COLO668 (cell line): ENCODE results near the gene PERCC1.
"Not testable (repeated sequence)": the region's sequence is repeated elsewhere in the genome, so short reads cannot be mapped to it uniquely, and the experiment has no call there.

Experiments used
- DNase-seq: peaks from one replicate; lab custom pipeline; 2025; ENCODE audit not compliant: unreplicated experiment; lab: John Stamatoyannopoulos, UW

Gene PERCC1

GRCh38 chr16:1433263-1433560, 2.3 kb downstream of the PERCC1 start:
- DNase-seq = no peak

GRCh38 chr16:1433756-1434155, 2.9 kb downstream of the PERCC1 start:
- no peak for DNase-seq

- DNase-seq = peak; percentile 23
Measured at GRCh38 chr16:1434644-1435592, 4.0 kb downstream of the PERCC1 start.

GRCh38 chr16:1435921-1436697, 5.2 kb downstream of the PERCC1 start:
- peak; percentile 41 for DNase-seq

- no peak for DNase-seq
Measured at GRCh38 chr16:1436731-1437355, 6.0 kb downstream of the PERCC1 start.

GRCh38 chr16:1437606-1438005, 6.7 kb downstream of the PERCC1 start:
- peak; percentile 58 for DNase-seq

GRCh38 chr16:1438229-1439057, 7.6 kb downstream of the PERCC1 start:
- DNase-seq = peak; percentile 67

GRCh38 chr16:1439058-1439698, 8.3 kb downstream of the PERCC1 start:
- peak; percentile 74 for DNase-seq

GRCh38 chr16:1439699-1440074, 8.8 kb downstream of the PERCC1 start:
- DNase-seq = not testable (repeated sequence)

GRCh38 chr16:1441391-1441829, 10.5 kb downstream of the PERCC1 start:
- no peak for DNase-seq

GRCh38 chr16:1442697-1443096, 11.8 kb downstream of the PERCC1 start:
- no peak for DNase-seq

GRCh38 chr16:1443403-1443973, 12.6 kb downstream of the PERCC1 start:
- DNase-seq = peak; percentile 60

- DNase-seq = no peak
Measured at GRCh38 chr16:1443980-1444729, 13.3 kb downstream of the PERCC1 start, which contains the start of gene CCDC154. Gene CCDC154 (minus strand): TSS chr16:1444556. CDS start chr16:1444322, 234 bp downstream.

- no peak for DNase-seq
Measured at GRCh38 chr16:1444730-1445517, 14.0 kb downstream of the PERCC1 start.

- DNase-seq = no peak
Measured at GRCh38 chr16:1445518-1446203, 14.8 kb downstream of the PERCC1 start.

- no peak for DNase-seq
Measured at GRCh38 chr16:1446296-1447080, 15.6 kb downstream of the PERCC1 start.

GRCh38 chr16:1447965-1448364, 17.1 kb downstream of the PERCC1 start:
- no peak for DNase-seq
